H1 (cell line): ENCODE data around the gene DEDD.

Experiments used
- ATF2 ChIP-seq: IDR thresholded peaks from 2 replicates; pipeline ENCODE4 v1.6.1; 2012; ENCODE audit warnings: low read length, inconsistent platforms
- CEBPB ChIP-seq: IDR thresholded peaks from 2 replicates; pipeline ENCODE4 v1.6.1; 2012; ENCODE audit warnings: low read depth, low read length
- CTCF ChIP-seq, 3 experiments: IDR thresholded peaks; 1 replicate in 2 of 3; 2 replicates in 1 of 3; pipeline versions ENCODE4 v1.5.1 to v1.6.1; 2011; ENCODE audit warnings: low read length in 3 of 3, mild to moderate bottlenecking in 3 of 3, inconsistent platforms in 2 of 3, low read depth in 1 of 3, moderate library complexity in 1 of 3; ENCODE audit not compliant: insufficient read depth in 1 of 3; ENCODE audit errors: control extremely low read depth in 1 of 3
- EZH2 ChIP-seq: fragments of 200-600 bp; sonication (generic); IDR thresholded peaks from 2 replicates; pipeline ENCODE4 v1.7.1; 2012; ENCODE audit warnings: low read depth, mild to moderate bottlenecking, moderate library complexity, low read length, inconsistent platforms; ENCODE audit not compliant: severe bottlenecking
- GTF2F1 ChIP-seq: IDR thresholded peaks from 2 replicates; pipeline ENCODE4 v1.6.1; 2012; ENCODE audit warnings: low read depth, low read length, improper control_type of control experiment, borderline replicate concordance
- JUN ChIP-seq: IDR thresholded peaks from 2 replicates; pipeline ENCODE4 v1.6.1; 2011; ENCODE audit warnings: low read depth, mild to moderate bottlenecking, improper control_type of control experiment, low read length
- POLR2A ChIP-seq, 2 experiments: IDR thresholded peaks; 1 replicate in 1 of 2; 2 replicates in 1 of 2; pipeline ENCODE4 v1.6.1; 2011; ENCODE audit warnings: low read depth in 2 of 2, low read length in 2 of 2, mild to moderate bottlenecking in 2 of 2; ENCODE audit errors: control extremely low read depth in 1 of 2
- SP1 ChIP-seq: IDR thresholded peaks from 2 replicates; pipeline ENCODE4 v1.6.1; 2011; ENCODE audit warnings: low read depth, low read length
- TAF1 ChIP-seq: IDR thresholded peaks from 2 replicates; pipeline ENCODE4 v1.6.1; 2011; ENCODE audit warnings: mild to moderate bottlenecking, low read depth, low read length
- USF2 ChIP-seq: IDR thresholded peaks from 2 replicates; pipeline ENCODE4 v1.6.1; 2011; ENCODE audit warnings: low read length, improper control_type of control experiment
- ZNF274 ChIP-seq: IDR thresholded peaks from 2 replicates; pipeline ENCODE4 v1.7.0; 2012; ENCODE audit warnings: low read length, borderline replicate concordance; ENCODE audit errors: extremely low read depth

- TF ChIP-seq ATF2 (no peak), POLR2A (IDR thresholded peaks at IDR 0.05; ENCODE audit: control extremely low read depth in 1 of 2, low read depth in 2 of 2, low read length in 2 of 2) (no peak), SP1 (no peak), CEBPB (no peak), USF2 (no peak), CTCF (IDR thresholded peaks at IDR 0.05; ENCODE audit: control extremely low read depth in 1 of 3, insufficient read depth in 1 of 3, low read depth in 1 of 3, low read length in 3 of 3) (no peak; a peak in 1 of 4 replicates), GTF2F1 (no peak), TAF1 (no peak), JUN (no peak), EZH2 (no peak), ZNF274 (no peak)
These were observed 43.1 kb downstream of the DEDD start, which contains the start of gene NECTIN4 for GRCh38 chr1:161089251-161089924.
